ENCODE measurements around the gene VRK3. TPM values are rescaled to one million over a fixed set of nuclear protein-coding genes. Genes with fewer than 3 reads are reported as not detected.
"Not testable (repeated sequence)": the region's sequence is repeated elsewhere in the genome, so short reads cannot be mapped to it uniquely, and the experiment has no call there.

The VRK3 gene
- total RNA-seq, 2 experiments from 2014 or later: 52.4 to 61.2 TPM

DNA sequence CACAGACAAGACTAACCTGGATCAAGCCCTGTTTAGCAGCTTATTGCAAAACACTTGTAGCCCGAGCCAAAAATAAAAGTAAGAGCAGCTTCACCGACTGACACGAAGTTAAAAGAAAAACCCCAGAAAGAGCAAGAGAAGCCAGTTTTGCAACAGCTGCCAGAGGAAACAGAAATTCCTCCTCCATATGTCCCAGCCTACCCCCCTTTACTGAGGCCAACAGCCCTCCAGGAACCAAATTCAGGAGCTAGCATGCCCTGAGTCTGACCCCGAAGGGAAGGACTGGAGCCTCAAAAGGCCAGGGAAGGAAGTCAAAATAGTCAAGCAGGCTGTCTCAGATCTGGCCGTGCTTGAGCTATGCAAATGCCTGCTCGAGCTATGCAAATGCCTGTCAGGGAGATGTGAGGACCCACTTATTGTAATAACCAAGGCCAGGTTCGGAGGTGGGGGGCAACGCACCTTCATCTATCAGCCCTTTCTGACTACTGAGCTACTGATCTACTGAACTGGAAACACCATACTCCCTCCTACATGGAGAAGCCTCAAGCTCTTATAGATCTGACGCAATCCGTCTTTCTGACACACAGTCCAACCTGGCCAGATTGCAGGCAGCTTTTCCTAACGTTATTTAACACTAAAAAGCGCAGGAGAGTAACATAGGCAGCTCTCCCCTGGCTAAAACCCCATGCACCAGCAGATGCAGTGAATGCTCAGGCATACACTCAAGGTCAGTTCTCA lies 70.9 kb downstream of the VRK3 start:
- Mint-ChIP-seq H3K36me3 (ENCODE audit: low read depth) (no peaks in the 10 kb centered on the region), H3K27ac (no peak overlapping the region), H3K4me3 (no peak overlapping the region), H3K4me1 (no peaks in the 10 kb centered on the region), H3K9me3 (ENCODE audit: low read depth) (no peaks in the 10 kb centered on the region), H3K27me3 (peaks cover 18% of the 10 kb centered on the region)
- ChIA-PET CTCF (interaction anchor here (0.6 to 1.6 kb wide), 5 partner anchors 41 to 182 kb away, joined by 3 to 5 read pairs (median 3); no protein-coding TSS in a partner anchor), POLR2A (no interaction called here)
- no peak for DNase-seq
- intact Hi-C loops (cut with DNase I, micrococcal nuclease): no loop called here
- ATAC-seq: no peak

DNA sequence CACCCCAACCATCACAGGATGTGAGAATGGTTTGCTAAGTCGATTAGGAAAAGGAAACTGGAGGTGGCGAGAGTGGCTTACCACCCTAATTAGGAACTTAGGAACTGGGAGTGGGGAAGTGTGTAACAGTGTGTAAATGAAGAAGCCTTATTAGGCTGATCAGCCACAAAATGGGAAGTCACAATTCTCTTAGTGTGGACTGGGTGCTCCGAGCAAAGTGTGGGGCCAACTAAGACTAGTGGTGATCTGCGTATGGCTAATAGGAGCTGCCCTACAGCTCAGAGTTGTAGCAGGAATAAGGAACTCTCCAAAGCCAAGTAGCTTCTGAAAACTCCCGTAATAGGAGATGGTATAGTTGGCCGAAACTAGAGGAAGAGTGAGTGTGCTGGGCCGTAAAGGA lies 71.8 kb downstream of the VRK3 start:
- H3K9me3 Mint-ChIP-seq (ENCODE audit: low read depth): no peaks in the 10 kb centered on the region
- H3K4me1 Mint-ChIP-seq: no peaks in the 10 kb centered on the region
- no peak overlapping the region for H3K27ac Mint-ChIP-seq
- intact Hi-C loops (cut with DNase I, micrococcal nuclease): no loop called here
- DNase-seq (no peak), ATAC-seq (no peak)
- H3K36me3 Mint-ChIP-seq (ENCODE audit: low read depth): no peaks in the 10 kb centered on the region
- ChIA-PET CTCF (interaction anchor here (0.6 to 0.7 kb wide), 4 partner anchors 13 to 54 kb away, joined by 3 to 4 read pairs (median 4); no protein-coding TSS in a partner anchor), POLR2A (no interaction called here)
- peaks cover 18% of the 10 kb centered on the region for H3K27me3 Mint-ChIP-seq
- H3K4me3 Mint-ChIP-seq: no peak overlapping the region

- peaks cover 17% of the 10 kb centered on the region for H3K27me3 Mint-ChIP-seq
These were observed 72.3 kb downstream of the VRK3 start for GRCh38 chr19:49952906-49953305.

DNA sequence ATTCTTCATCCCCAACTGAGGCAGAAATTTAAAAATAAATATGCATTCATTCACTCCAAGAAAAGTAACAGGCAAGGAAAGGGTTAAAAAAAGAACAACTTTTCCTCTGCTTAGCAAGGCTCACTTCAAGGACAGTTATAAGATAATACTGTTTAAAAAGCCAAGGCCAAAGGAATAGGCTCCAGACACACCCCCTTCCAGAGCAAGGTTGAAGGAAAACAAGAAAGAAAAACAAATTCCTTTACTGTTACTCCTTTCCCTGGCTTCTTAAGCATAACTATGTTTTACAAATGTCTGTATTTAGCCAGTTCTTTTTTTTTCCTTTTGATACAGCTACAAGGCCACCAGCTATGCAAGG lies 72.7 kb downstream of the VRK3 start:
- ATAC-seq (no peak), DNase-seq (no peak)
- no peaks in the 10 kb centered on the region for H3K4me1 Mint-ChIP-seq
- H3K27ac Mint-ChIP-seq: no peak overlapping the region
- ChIA-PET POLR2A (no interaction called here), CTCF (interaction anchor here (0.7 kb wide), 1 partner anchor 14 kb away, joined by 3 read pairs; no protein-coding TSS in a partner anchor)
- H3K27me3 Mint-ChIP-seq: peaks cover 16% of the 10 kb centered on the region
- no peaks in the 10 kb centered on the region for H3K36me3 Mint-ChIP-seq (ENCODE audit: low read depth)
- no peaks in the 10 kb centered on the region for H3K9me3 Mint-ChIP-seq (ENCODE audit: low read depth)
- intact Hi-C loops (cut with DNase I, micrococcal nuclease): no loop called here
- no peak overlapping the region for H3K4me3 Mint-ChIP-seq

More at GRCh38 chr19:49952906-49953305, 72.3 kb downstream of the VRK3 start:
- CTCF ChIA-PET: interaction anchor here (0.6 to 0.7 kb wide), 2 partner anchors 13 to 14 kb away, joined by 3 to 4 read pairs; no protein-coding TSS in a partner anchor
- no peak for DNase-seq
- POLR2A ChIA-PET: no interaction called here
- H3K9me3 Mint-ChIP-seq (ENCODE audit: low read depth): no peaks in the 10 kb centered on the region
- intact Hi-C loops (cut with DNase I, micrococcal nuclease): no loop called here
- H3K36me3 Mint-ChIP-seq (ENCODE audit: low read depth): no peaks in the 10 kb centered on the region
- no peak overlapping the region for H3K27ac Mint-ChIP-seq
- no peaks in the 10 kb centered on the region for H3K4me1 Mint-ChIP-seq
- no peak overlapping the region for H3K4me3 Mint-ChIP-seq
- no peak for ATAC-seq

- CTCF ChIA-PET: interaction anchor here (0.6 kb wide), 1 partner anchor 319 kb away, joined by 3 read pairs; no protein-coding TSS in a partner anchor
These were observed 73.2 kb downstream of the VRK3 start for GRCh38 chr19:49951806-49952478.

DNA sequence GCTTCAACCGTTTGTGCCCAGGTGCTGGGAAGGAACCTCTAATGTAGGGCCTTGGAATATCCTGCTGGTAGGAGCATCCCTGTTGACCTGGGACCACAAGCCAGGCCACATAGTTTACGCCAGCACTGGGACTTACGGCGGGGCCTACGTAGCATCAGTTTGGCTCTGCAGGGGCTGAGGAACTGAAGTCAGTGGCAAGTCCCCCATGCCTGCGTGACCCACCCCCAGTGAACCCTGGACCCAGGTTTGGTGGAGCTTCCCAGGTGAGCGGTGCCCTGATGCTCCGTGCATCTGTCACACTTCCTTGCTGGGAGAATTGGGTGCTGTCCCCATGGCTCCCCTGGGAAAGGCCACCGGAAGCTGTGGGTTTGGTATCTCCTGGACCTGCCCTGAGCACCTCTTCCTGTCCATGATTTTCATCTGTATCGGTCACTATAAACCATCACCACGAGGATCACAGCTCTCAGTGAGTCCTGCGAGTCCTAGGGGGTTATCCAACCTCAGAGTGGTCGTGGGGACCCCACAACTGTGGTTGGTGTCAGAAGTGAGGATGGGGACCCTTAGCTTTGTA lies 74.1 kb downstream of the VRK3 start:
- Mint-ChIP-seq H3K9me3 (ENCODE audit: low read depth) (no peaks in the 10 kb centered on the region), H3K4me3 (no peak overlapping the region), H3K27ac (no peak overlapping the region), H3K36me3 (ENCODE audit: low read depth) (no peaks in the 10 kb centered on the region), H3K4me1 (no peaks in the 10 kb centered on the region), H3K27me3 (peaks cover 16% of the 10 kb centered on the region)
- ChIA-PET POLR2A (no interaction called here), CTCF (interaction anchor here (0.6 to 2.4 kb wide), 2 partner anchors 13 to 318 kb away, joined by 3 to 10 read pairs; no protein-coding TSS in a partner anchor)
- ATAC-seq (no peak), DNase-seq (no peak)
- intact Hi-C loops (cut with DNase I, micrococcal nuclease): no loop called here

More at GRCh38 chr19:49951806-49952478, 73.2 kb downstream of the VRK3 start:
- Mint-ChIP-seq H3K4me3 (no peak overlapping the region), H3K4me1 (no peaks in the 10 kb centered on the region), H3K27ac (no peak overlapping the region), H3K9me3 (ENCODE audit: low read depth) (no peaks in the 10 kb centered on the region), H3K36me3 (ENCODE audit: low read depth) (no peaks in the 10 kb centered on the region), H3K27me3 (peaks cover 16% of the 10 kb centered on the region)
- POLR2A ChIA-PET: no interaction called here
- no peak for ATAC-seq
- intact Hi-C loops (cut with DNase I, micrococcal nuclease): no loop called here
- DNase-seq: no peak

GRCh38 chr19:49950590-49950948 lies 74.6 kb downstream of the VRK3 start:
- Mint-ChIP-seq H3K4me3 (no peak overlapping the region), H3K9me3 (ENCODE audit: low read depth) (no peaks in the 10 kb centered on the region), H3K4me1 (no peaks in the 10 kb centered on the region), H3K27me3 (peaks cover 16% of the 10 kb centered on the region), H3K36me3 (ENCODE audit: low read depth) (no peaks in the 10 kb centered on the region), H3K27ac (no peak overlapping the region)
- ChIA-PET CTCF (interaction anchor here (2.4 kb wide), 1 partner anchor 12 kb away, joined by 10 read pairs; no protein-coding TSS in a partner anchor), POLR2A (interaction anchor here (0.5 kb wide), 1 partner anchor 447 kb away, joined by 3 read pairs; no protein-coding TSS in a partner anchor)
- intact Hi-C loops (cut with DNase I, micrococcal nuclease): no loop called here
- DNase-seq (no peak), ATAC-seq (no peak)

DNA sequence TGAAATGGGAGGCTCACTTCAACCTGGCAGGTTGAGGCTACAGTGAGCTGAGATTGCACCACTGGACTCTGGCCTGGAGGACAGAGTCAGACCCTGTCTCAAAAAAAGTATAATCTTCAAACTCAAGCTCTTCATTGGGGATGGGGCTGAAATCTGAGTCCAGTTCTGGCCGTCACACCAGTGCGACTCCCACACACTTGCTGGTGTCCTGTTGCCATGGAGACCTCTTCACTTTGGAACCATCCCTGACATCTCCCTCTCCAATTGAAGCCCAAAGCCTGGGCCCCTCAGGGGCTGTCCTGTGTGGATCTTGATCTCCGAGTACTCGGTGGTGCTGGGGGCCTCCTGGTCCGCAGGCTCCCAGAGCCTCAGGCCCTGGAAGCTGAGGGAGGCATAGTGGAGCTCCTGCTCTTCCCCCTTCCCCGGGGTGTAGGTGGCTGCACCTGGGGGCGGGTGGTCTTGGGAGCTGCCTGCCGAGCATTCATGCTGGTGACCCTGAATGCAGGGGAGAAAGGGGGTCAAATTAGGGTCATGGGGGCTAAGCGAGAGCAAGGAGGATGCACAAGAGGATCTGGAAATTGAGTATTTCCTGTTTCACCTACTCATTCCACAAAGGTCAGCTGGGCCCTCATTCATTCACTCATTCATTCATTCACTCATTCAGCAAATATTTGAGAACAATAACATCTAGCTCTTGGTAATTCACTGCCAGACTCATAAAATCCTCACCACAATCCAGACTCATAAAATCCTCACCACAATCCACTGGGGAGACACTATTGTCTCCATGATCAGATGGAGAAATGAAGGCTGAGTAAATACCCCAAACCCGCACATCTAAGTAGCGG lies 75.2 kb downstream of the VRK3 start:
- Mint-ChIP-seq H3K27ac (no peak overlapping the region), H3K9me3 (ENCODE audit: low read depth) (no peaks in the 10 kb centered on the region), H3K4me3 (no peak overlapping the region), H3K27me3 (peaks cover 20% of the 10 kb centered on the region), H3K36me3 (ENCODE audit: low read depth) (no peaks in the 10 kb centered on the region), H3K4me1 (no peaks in the 10 kb centered on the region)
- CTCF ChIA-PET: interaction anchor here (0.7 to 2.4 kb wide), 3 partner anchors 12 to 43 kb away, joined by 3 to 10 read pairs (median 4); no protein-coding TSS in a partner anchor
- ATAC-seq (no peak), DNase-seq (no peak)
- POLR2A ChIA-PET: interaction anchor here (0.5 kb wide), 2 partner anchors 447 to 1604 kb away, joined by 3 read pairs; no protein-coding TSS in a partner anchor
- intact Hi-C loops (cut with DNase I, micrococcal nuclease): no loop called here

GRCh38 chr19:49946415-49946814 lies 78.8 kb downstream of the VRK3 start:
- Mint-ChIP-seq H3K27ac (no peak overlapping the region), H3K36me3 (ENCODE audit: low read depth) (no peaks in the 10 kb centered on the region), H3K4me3 (no peak overlapping the region), H3K4me1 (peaks cover 11% of the 10 kb centered on the region), H3K27me3 (peaks cover 18% of the 10 kb centered on the region), H3K9me3 (ENCODE audit: low read depth) (no peaks in the 10 kb centered on the region)
- ATAC-seq (no peak), DNase-seq (no peak)
- CTCF ChIA-PET: no interaction called here
- POLR2A ChIA-PET: no interaction called here
- intact Hi-C loops (cut with DNase I, micrococcal nuclease): no loop called here

GRCh38 chr19:49944567-49944966 lies 80.6 kb downstream of the VRK3 start:
- intact Hi-C loops (cut with DNase I, micrococcal nuclease); POLR2A ChIA-PET; H3K36me3 Mint-ChIP-seq (ENCODE audit: low read depth); H3K9me3 Mint-ChIP-seq (ENCODE audit: low read depth); H3K4me3 Mint-ChIP-seq; CTCF ChIA-PET; H3K27ac Mint-ChIP-seq: not testable (repeated sequence)
- peak; percentile 33 for DNase-seq
- peak; percentile 94 for ATAC-seq
- peaks cover 13% of the 10 kb centered on the region for H3K27me3 Mint-ChIP-seq
- H3K4me1 Mint-ChIP-seq: peaks cover 11% of the 10 kb centered on the region

- ChIA-PET CTCF (no interaction called here), POLR2A (interaction anchor here (0.7 kb wide), 1 partner anchor 46 kb away, joined by 3 read pairs; no protein-coding TSS in a partner anchor)
- no peak overlapping the region for H3K27ac Mint-ChIP-seq
- no peaks in the 10 kb centered on the region for H3K9me3 Mint-ChIP-seq (ENCODE audit: low read depth)
- H3K4me3 Mint-ChIP-seq: no peak overlapping the region
- no peaks in the 10 kb centered on the region for H3K36me3 Mint-ChIP-seq (ENCODE audit: low read depth)
- intact Hi-C loops (cut with DNase I, micrococcal nuclease): no loop called here
- ATAC-seq (no peak), DNase-seq (no peak)
- H3K4me1 Mint-ChIP-seq: peaks cover 16% of the 10 kb centered on the region
- peaks cover 13% of the 10 kb centered on the region for H3K27me3 Mint-ChIP-seq
These were observed 84.7 kb downstream of the VRK3 start for GRCh38 chr19:49940482-49940791.
